ENCODE measurements around the gene CABLES2.

- TF ChIP-seq CTCF (IDR thresholded peaks at IDR 0.05) (no peak), POLR2A (IDR thresholded peaks at IDR 0.05) (no peak)
Measured at GRCh38 chr20:62441987-62442539, 35.0 kb upstream of the CABLES2 start.
